Transverse colon (tissue), 4 donors: ENCODE results near the gene RAB3D.

Experiments
- CTCF ChIP-seq, 5 experiments: fragments of 200-600 bp in 3 of 5; fragments of 450-650 bp in 2 of 5; sonication (generic) in 3 of 5; IDR thresholded peaks; 1 replicate in 2 of 5; 2 replicates in 3 of 5; pipeline ENCODE4 v1.5.1; 2016 to 2017; ENCODE audit warnings: antibody characterized with exemption in 5 of 5, inconsistent platforms in 3 of 5, mild to moderate bottlenecking in 2 of 5, moderate library complexity in 1 of 5
- POLR2A ChIP-seq: fragments of 450-650 bp; IDR thresholded peaks from one replicate; pipeline ENCODE4 v1.6.1; 2016; ENCODE audit warnings: antibody characterized with exemption, mild to moderate bottlenecking, moderate library complexity
- POLR2AphosphoS5 ChIP-seq, 3 donors: sonication (generic); formaldehyde crosslinking; IDR thresholded peaks; one replicate each; pipeline ENCODE4 v1.6.1; 2016; ENCODE audit warnings: antibody characterized with exemption in 3 of 3

GRCh38 chr19:11380653-11381537 is 41.4 kb upstream of the RAB3D start:
- TF ChIP-seq POLR2A (peak; percentile 84), CTCF (IDR thresholded peaks at IDR 0.05) (peak; percentile 72 to 92 (median 82)), POLR2AphosphoS5 (IDR thresholded peaks at IDR 0.05) (peak; percentile 95 to 97 (median 96))
